AG04450 (cell line): Measurements from ENCODE around the gene CSTB. TPM values are rescaled to one million over a fixed set of nuclear protein-coding genes. Genes with fewer than 3 reads are reported as not detected.

Source experiments
- CTCF ChIA-PET: fragments of 300-600, 350-600 bp; formaldehyde crosslinking; extraction: SDS; loops from one replicate; lab custom pipeline; 2022; ENCODE audit warnings: antibody characterized with exemption, inconsistent platforms; lab: Charles Lee
- POLR2A ChIA-PET: fragments of 350-600 bp; formaldehyde crosslinking; extraction: SDS; loops from one replicate; lab custom pipeline; 2021; ENCODE audit warnings: antibody characterized with exemption, inconsistent platforms; lab: Yijun Ruan, JAX
- DNase-seq: peaks from one replicate; pipeline ENCODE4 v3.0.0-alpha.2; 2011; ENCODE audit warnings: low read depth, low spot score
- H3K27ac ChIP-seq: one replicate; pipeline ENCODE4 v1.5.1; 2012; ENCODE audit warnings: low read depth, low read length, control low read depth
- H3K27me3 ChIP-seq: one replicate; pipeline ENCODE4 v1.6.0; 2012; ENCODE audit warnings: low read length; ENCODE audit not compliant: control insufficient read depth, insufficient read depth
- H3K4me3 ChIP-seq: 2 replicates; pipeline ENCODE4 v1.5.1; 2011; ENCODE audit warnings: mild to moderate bottlenecking, low read depth, low read length, control low read depth
- H3K9me3 ChIP-seq: 2 replicates; pipeline ENCODE4 v1.5.1; 2012; ENCODE audit warnings: low read length; ENCODE audit not compliant: control insufficient read depth, insufficient read depth
- polyA plus RNA-seq: library from polyadenylated mRNA; depleted of rRNA; stranded (reverse); fragments of >200 nt; gene quantifications from 2 replicates; pipeline ENCODE4 v1.2.3, GENCODE V29; 2011
- TF ChIP-seq, protein P1 (sequence below): IDR thresholded peaks from 2 replicates; pipeline ENCODE4 v1.5.1; 2011; ENCODE audit warnings: low read depth, low read length, control low read depth, inconsistent platforms

The CSTB gene
- polyA plus RNA-seq, 1 experiment = 54.3 TPM

DNA sequence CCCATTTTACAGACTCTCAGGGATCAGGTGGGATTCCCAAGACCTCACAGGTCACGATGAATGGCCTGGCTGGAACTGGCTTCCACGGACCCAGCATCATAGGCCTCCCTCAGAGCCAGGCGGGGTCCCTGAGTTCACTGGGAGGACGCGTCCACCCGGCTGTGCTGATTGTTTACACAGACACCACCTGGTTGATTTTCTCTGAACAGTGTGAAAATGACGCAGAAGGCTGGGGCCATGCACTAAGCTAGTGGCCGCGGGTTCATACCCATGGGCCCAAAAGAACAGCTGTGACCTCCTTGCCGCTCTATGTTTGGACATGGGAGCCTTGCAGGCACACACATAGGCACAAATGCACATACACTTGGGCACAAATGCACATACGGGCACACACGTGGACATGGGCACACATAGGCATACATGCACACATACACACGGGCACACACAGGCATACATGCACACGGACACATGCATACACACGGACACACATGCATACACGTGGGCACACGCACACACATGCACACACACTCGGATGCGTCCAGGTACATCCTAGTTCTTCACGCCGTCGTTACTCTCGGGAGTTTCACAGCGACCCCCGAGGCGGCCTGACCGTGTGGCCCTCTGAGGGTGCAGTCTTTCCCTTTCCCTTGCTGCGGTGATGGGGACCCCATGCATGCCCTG lies 23.2 kb downstream of the CSTB start:
- DNase-seq = no peak
- Histone ChIP-seq H3K27me3 (no peaks in the 10 kb centered on the region), H3K4me3 (no peak overlapping the region), H3K9me3 (peaks cover 5% of the 10 kb centered on the region; the same call in 1 of the 2 replicates), H3K27ac (peak overlapping the region; percentile 11)
- ChIA-PET POLR2A (no interaction called here), CTCF (no interaction called here)
- TF ChIP-seq, protein P1, sequence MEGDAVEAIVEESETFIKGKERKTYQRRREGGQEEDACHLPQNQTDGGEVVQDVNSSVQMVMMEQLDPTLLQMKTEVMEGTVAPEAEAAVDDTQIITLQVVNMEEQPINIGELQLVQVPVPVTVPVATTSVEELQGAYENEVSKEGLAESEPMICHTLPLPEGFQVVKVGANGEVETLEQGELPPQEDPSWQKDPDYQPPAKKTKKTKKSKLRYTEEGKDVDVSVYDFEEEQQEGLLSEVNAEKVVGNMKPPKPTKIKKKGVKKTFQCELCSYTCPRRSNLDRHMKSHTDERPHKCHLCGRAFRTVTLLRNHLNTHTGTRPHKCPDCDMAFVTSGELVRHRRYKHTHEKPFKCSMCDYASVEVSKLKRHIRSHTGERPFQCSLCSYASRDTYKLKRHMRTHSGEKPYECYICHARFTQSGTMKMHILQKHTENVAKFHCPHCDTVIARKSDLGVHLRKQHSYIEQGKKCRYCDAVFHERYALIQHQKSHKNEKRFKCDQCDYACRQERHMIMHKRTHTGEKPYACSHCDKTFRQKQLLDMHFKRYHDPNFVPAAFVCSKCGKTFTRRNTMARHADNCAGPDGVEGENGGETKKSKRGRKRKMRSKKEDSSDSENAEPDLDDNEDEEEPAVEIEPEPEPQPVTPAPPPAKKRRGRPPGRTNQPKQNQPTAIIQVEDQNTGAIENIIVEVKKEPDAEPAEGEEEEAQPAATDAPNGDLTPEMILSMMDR = no peak

DNA sequence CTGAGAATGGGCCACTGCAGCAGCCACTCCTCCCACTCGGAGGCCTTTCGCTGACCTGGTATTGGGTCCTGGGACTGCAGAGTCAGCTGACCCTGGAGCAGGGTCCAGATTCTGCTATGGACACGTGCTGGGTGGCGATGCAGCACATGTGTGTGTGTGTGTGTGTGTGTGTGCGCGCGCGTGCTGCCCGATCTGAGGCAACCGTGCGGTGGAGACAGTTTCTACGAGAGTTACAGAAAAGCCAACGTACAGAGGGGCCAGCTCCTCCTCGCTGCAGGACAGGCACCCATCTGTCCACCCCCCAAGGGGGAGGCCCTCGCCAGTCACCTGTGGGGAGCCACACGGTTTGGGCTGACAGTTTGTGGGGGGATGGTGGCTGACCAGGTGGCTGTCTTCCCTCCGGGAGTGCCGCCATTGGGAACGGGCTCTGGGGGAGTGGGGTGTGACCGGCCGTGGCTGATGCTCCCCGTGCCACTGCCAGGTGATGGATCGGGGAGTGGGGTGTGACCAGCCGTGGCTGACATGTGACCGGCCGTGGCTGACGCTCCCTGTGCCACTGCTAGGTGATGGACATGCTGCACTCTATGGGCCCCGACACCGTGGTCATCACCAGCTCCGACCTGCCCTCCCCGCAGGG lies 24.0 kb downstream of the CSTB start:
- H3K27ac ChIP-seq = peak overlapping the region; percentile 11
- H3K9me3 ChIP-seq = peaks cover 5% of the 10 kb centered on the region; the same call in 1 of the 2 replicates
- no peak overlapping the region for H3K4me3 ChIP-seq
- TF ChIP-seq, protein P1 = no peak
- H3K27me3 ChIP-seq = no peaks in the 10 kb centered on the region
- DNase-seq = no peak
- ChIA-PET POLR2A (no interaction called here), CTCF (no interaction called here)

DNA sequence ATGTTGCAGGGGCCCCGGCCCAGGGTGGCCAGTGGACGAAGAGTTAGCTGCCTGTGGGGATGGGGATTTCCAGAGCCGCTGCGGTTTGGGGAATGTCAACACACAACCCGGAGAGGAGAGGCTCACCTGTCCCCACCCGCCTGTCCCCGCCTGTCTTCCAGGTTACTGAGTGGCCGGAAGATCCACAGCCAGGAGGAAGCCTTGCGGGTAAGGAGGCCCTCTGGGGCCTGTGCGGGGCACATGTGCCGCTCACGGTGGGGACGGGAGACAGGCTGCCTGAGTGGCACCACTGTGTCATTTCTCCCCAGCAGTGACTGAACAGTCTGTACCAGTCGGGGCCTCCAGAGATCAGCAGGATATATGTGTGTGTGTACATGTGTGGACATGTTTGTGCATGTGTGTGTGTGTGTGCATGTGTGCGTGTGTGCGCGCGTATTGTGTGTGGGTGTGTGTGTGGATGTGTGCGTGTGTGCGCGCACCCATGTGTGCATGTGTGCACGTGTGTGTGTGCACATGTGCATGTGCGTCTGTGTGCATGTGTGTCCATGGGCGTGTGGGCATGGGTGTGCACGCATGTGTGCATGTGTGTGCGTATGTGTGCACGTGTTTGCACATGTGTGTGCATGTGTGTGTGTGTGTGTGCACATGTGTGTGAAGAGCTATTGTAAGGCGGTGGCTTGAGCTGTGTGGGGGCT lies 25.6 kb downstream of the CSTB start:
- POLR2A ChIA-PET = interaction anchor here (0.7 kb wide), 1 partner anchor 21 kb away, joined by 3 read pairs; no protein-coding TSS in a partner anchor
- Histone ChIP-seq H3K4me3 (no peak overlapping the region), H3K27me3 (no peaks in the 10 kb centered on the region), H3K27ac (no peak overlapping the region), H3K9me3 (peaks cover 3% of the 10 kb centered on the region; the same call in 1 of the 2 replicates)
- no peak for DNase-seq
- CTCF ChIA-PET = no interaction called here
- TF ChIP-seq, protein P1 = no peak

DNA sequence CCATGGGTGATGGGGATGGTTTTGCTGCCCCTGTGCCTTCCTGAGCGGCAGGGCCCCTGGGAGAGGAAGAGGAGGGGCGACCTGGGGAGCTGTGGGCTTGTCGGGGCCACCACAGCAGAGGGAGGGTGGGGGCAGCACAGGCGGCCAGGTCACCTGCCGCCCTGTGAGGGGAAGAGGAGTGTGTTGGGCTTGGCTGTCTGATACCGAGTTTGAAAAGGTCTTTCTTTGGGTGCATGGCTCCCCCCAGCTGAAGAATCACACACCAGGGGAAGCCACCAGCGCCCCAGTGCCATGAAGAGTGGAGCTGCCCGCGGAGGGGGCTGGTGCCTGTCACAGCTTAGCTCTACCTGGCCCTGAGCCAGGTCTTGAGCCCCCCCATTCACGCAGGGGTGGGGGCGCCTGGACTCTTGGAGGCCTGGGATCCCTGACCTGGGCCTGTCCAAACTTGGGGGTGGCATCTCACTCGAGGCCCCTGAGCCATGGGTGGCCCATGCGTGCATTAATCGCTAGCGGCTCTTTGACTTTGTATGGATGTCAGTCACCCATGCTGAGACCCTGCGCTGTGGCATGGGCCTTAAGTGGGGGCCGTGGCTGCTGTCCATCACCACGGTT lies 26.4 kb downstream of the CSTB start:
- H3K4me3 ChIP-seq = no peak overlapping the region
- DNase-seq = no peak
- TF ChIP-seq, protein P1 = no peak
- no peaks in the 10 kb centered on the region; the same call in 1 of the 2 replicates for H3K9me3 ChIP-seq
- CTCF ChIA-PET = no interaction called here
- H3K27ac ChIP-seq = no peak overlapping the region
- POLR2A ChIA-PET = no interaction called here
- no peaks in the 10 kb centered on the region for H3K27me3 ChIP-seq
